A549 treated with AZD9567 at 1 μM for 4 hours (cell line): ENCODE measurements around the gene APBB3. TPM values are rescaled to one million over a fixed set of nuclear protein-coding genes. Genes with fewer than 3 reads are reported as not detected.

ENCODE experiments used
- total RNA-seq: library from RNA; stranded (reverse); fragments of 200-300 nt; extraction: Qiagen RNA extraction; gene quantifications from 5 replicates; pipeline ENCODE4 v1.2.3, GENCODE V29; 2022; ENCODE audit not compliant: insufficient read depth

APBB3 gene, protein sequence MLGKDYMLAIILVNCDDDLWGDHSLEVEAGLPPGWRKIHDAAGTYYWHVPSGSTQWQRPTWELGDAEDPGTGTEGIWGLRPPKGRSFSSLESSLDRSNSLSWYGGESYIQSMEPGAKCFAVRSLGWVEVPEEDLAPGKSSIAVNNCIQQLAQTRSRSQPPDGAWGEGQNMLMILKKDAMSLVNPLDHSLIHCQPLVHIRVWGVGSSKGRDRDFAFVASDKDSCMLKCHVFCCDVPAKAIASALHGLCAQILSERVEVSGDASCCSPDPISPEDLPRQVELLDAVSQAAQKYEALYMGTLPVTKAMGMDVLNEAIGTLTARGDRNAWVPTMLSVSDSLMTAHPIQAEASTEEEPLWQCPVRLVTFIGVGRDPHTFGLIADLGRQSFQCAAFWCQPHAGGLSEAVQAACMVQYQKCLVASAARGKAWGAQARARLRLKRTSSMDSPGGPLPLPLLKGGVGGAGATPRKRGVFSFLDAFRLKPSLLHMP
- total RNA-seq = 6.4 to 8.7 TPM (median 7.6 TPM) in 5 replicates

DNA sequence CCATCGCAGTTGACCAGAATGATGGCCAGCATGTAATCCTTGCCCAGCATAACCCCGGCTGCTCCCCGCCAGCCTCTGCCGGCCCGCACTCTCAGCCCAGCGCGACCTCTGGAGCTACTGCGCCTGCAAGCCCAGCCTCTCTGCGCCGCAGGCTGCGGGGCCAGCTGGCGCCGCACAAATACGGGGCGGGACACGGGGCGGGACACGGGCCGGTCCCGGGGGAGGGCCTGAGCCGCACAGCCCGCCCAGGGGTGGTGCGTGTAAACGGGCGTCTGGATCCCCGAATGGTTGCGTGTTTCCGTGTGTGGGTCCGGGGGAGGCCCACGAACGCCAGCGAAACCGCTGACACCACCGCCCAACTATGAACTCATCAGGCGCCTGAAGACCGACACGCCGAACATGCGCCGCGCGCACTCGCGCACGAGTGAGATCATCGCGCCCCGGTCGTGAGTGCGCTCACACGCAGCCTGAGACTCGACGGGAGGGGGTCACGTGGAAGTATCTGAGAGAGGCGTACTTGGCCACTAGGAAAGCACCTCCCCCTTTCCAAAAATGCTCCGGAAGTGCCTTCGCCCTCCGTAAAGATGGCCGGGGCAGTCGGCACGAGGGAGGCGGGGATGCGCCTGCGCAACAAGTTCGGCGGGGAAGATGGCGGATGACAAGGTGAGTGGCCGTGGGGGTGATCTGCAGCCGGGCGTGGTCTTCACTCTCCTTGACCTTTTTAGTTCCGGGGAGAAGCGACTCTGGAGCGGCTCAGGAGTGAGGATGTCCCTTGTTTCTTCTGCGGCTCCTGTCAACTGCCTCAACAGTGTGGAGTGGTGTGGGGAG, at the start of gene APBB3, which contains the start of gene SLC35A4:
TSS of gene APBB3 (minus strand) at position 403 of the 828 bp plus-strand sequence. CDS start at position 50, 353 bp downstream.
TSS of gene SLC35A4 (plus strand) at position 633 of the 828 bp plus-strand sequence. CDS start 2,342 bp downstream, outside the sequence.

DNA sequence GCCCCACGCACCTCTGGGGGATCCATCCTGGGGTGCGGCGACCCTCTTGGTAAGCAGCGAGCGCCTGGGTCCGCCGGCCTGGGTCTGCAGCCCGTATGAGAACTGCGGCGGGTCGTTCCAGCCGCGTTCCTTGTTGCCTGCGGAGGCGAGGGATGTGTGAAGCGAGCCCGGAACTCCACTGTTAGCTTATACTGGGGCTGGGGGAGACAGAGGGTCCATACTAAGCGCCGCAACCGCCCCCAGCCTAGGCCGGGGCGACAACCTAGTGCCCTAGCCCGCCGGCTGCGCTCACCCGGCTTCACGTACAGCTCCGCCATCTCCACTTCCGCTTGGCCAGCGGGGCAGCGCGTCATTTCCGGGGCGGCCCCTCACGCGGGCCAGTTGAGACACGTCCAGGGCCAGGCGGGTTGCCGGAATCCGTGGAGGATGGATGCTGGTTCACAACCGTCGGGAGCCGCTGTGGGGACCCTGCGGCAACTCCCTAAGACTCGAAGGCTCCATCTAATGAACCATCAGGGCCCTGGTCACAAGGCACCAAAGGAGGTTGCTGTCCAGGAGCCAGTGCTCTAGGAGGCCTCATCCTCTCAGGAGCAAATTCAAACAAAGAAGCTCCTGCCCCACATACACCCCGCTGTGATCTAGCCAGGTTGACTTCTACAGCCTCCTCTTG, 7.1 kb downstream of the APBB3 start, which contains the start of gene SRA1:
TSS of gene SRA1 (minus strand) at position 338 of the 670 bp plus-strand sequence. CDS start at position 317, 21 bp downstream.

DNA sequence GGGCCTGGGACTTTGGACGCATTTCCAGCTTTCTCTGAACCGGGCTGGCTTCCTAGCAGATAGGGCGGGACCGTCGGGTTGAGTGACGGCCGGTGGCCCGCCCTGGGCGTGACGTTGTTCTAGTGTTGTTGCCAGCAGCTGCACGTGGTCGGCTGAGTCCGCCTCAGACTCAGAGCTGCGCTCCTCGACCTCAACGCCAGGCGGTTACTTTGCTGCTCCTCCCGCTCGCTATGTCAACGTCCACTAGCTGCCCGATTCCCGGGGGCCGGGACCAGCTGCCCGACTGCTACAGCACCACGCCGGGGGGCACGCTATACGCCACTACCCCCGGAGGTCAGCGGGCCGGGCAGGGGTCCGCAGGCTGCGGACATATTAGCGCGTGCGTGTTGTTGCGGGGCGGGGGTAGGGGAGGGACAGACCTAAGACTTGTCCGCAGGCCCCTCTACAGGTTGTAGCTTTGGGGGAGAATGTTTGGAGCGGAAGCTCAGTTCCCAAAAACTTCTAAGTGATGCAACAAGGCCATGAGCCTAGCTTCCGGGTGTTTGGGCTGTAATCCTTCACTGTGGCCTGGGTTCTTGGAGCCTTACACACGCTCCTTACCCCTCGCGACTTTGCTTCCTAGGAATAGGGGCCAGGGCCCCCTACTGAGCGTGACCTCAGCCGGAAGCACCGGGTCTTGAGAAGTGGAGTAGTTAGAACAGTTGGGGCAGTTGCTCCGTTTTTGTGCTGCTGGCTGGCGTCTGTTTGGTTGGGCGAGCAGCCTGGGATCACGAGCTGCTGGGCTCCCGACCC, 16.7 kb downstream of the APBB3 start, which contains the start of gene EIF4EBP3:
TSS of gene EIF4EBP3 (plus strand) at position 155 of the 792 bp plus-strand sequence. CDS start at position 231, 76 bp downstream.

Other genes starting within 250 kb of the APBB3 start
- gene HBEGF, start 218.0 kb downstream of the APBB3 start, total RNA-seq = 3.9 to 8.1 TPM (median 7.3 TPM) in 5 replicates
- not detected in 5 replicates for gene SLC4A9, start 204.4 kb downstream of the APBB3 start, total RNA-seq
- 46.4 to 58.4 TPM (median 56.1 TPM) in 5 replicates for gene ANKHD1, start 162.8 kb downstream of the APBB3 start, total RNA-seq
- 2.5 to 4.0 TPM (median 3.1 TPM) in 4 of 5 replicates, not detected in the other for gene EIF4EBP3, start 16.9 kb downstream of the APBB3 start, total RNA-seq
- gene SRA1, start 7.1 kb downstream of the APBB3 start, total RNA-seq = 35.3 to 51.4 TPM (median 46.1 TPM) in 5 replicates
- gene SLC35A4, start 230 bp upstream of the APBB3 start, total RNA-seq = 68.6 to 83.5 TPM (median 75.4 TPM) in 5 replicates
- 3.5 to 8.4 TPM (median 4.3 TPM) in 5 replicates for gene CD14, start 68.6 kb upstream of the APBB3 start, total RNA-seq
- gene TMCO6, start 74.9 kb upstream of the APBB3 start, total RNA-seq = 7.6 to 17.9 TPM (median 15.2 TPM) in 5 replicates
- 83.8 to 126 TPM (median 125 TPM) in 5 replicates for gene NDUFA2, start 83.0 kb upstream of the APBB3 start, total RNA-seq
- gene IK, start 83.2 kb upstream of the APBB3 start, total RNA-seq = 86.0 to 142 TPM (median 88.2 TPM) in 5 replicates
- 29.5 to 34.8 TPM (median 31.2 TPM) in 5 replicates for gene WDR55, start 100.3 kb upstream of the APBB3 start, total RNA-seq
- gene DND1, start 109.0 kb upstream of the APBB3 start, total RNA-seq = 0.91 to 1.1 TPM (median 0.98 TPM) in 4 of 5 replicates, not detected in the other
- gene HARS1, start 126.8 kb upstream of the APBB3 start, total RNA-seq = 76.1 to 99.2 TPM (median 80.5 TPM) in 5 replicates
- gene HARS2, start 126.9 kb upstream of the APBB3 start, total RNA-seq = 33.3 to 39.5 TPM (median 37.6 TPM) in 5 replicates
- 79.6 to 128 TPM (median 85.6 TPM) in 5 replicates for gene ZMAT2, start 135.8 kb upstream of the APBB3 start, total RNA-seq
- 0.13 to 0.25 TPM (median 0.16 TPM) in 4 of 5 replicates, not detected in the other for gene PCDHA1, start 221.5 kb upstream of the APBB3 start, total RNA-seq
- 0.03 to 0.08 TPM (median 0.07 TPM) in 4 of 5 replicates, not detected in the other for gene PCDHA2, start 230.3 kb upstream of the APBB3 start, total RNA-seq
- 0.75 to 1.6 TPM (median 0.85 TPM) in 5 replicates for gene PCDHA3, start 236.5 kb upstream of the APBB3 start, total RNA-seq
- gene PCDHA4, start 242.5 kb upstream of the APBB3 start, total RNA-seq = 1.2 to 3.4 TPM (median 1.7 TPM) in 5 replicates